ENCODE measurements around the gene HDHD5.

GRCh38 chr22:17097701-17098100 lies 61.4 kb downstream of the HDHD5 start:
- TF ChIP-seq CEBPB (IDR thresholded peaks at IDR 0.05; ENCODE audit: borderline replicate concordance in 1 of 2, low read depth in 2 of 2, low read length in 2 of 2): no peak
- no peak for TF ChIP-seq CTCF (IDR thresholded peaks at IDR 0.05 in 2 of 3, conservative IDR thresholded peaks at IDR 0.05 in 1 of 3; ENCODE audit: control insufficient read depth in 2 of 3, extremely low read depth in 1 of 3, insufficient read depth in 1 of 3, low read depth in 3 of 3, low read length in 3 of 3)
- TF ChIP-seq MXI1 (IDR thresholded peaks at IDR 0.05; ENCODE audit: low read depth, low read length): no peak
- TF ChIP-seq BHLHE40 (IDR thresholded peaks at IDR 0.05; ENCODE audit: borderline replicate concordance in 1 of 2, low read depth in 2 of 2, low read length in 1 of 2): no peak
